Lung microvascular endothelial cell (primary cell): ENCODE results near the gene NACC2. TPM values are rescaled to one million over a fixed set of nuclear protein-coding genes. Genes with fewer than 3 reads are reported as not detected.
"Not testable (repeated sequence)": the region's sequence is repeated elsewhere in the genome, so short reads cannot be mapped to it uniquely, and the experiment has no call there.

Experiments
- DNase-seq, 2 donors: peaks; one replicate each; pipeline versions ENCODE4 v3.0.0 to v3.0.0-alpha.2; 2010; ENCODE audit warnings: low read depth in 2 of 2
- total RNA-seq: library from RNA; depleted of rRNA; stranded (reverse); fragments of >200 nt; gene quantifications from 2 replicates; pipeline ENCODE4 v1.2.1, GENCODE V29; 2014

NACC2 gene
- total RNA-seq, 1 donor from 2014 or later = 10.9 TPM

- DNase-seq = no peak
These were observed 13.1 kb downstream of the NACC2 start for GRCh38 chr9:136081826-136082495.

- DNase-seq = no peak
These were observed 13.8 kb downstream of the NACC2 start for GRCh38 chr9:136081113-136081825.

GRCh38 chr9:136080716-136081112 lies 14.4 kb downstream of the NACC2 start:
- no peak for DNase-seq

- no peak for DNase-seq
These were observed 15.2 kb downstream of the NACC2 start for GRCh38 chr9:136079916-136080246.

- no peak for DNase-seq
These were observed 15.7 kb downstream of the NACC2 start for GRCh38 chr9:136079211-136079915.

- no peak for DNase-seq
These were observed 16.5 kb downstream of the NACC2 start for GRCh38 chr9:136078498-136079011.

GRCh38 chr9:136078024-136078423 lies 17.1 kb downstream of the NACC2 start:
- DNase-seq = no peak

- no peak for DNase-seq
These were observed 17.6 kb downstream of the NACC2 start for GRCh38 chr9:136077491-136077890.

- DNase-seq = no peak
These were observed 19.0 kb downstream of the NACC2 start for GRCh38 chr9:136075881-136076678.

- DNase-seq = no peak
These were observed 19.8 kb downstream of the NACC2 start for GRCh38 chr9:136075134-136075841.

GRCh38 chr9:136074706-136075105 lies 20.4 kb downstream of the NACC2 start:
- no peak for DNase-seq

GRCh38 chr9:136062657-136063439 lies 32.2 kb downstream of the NACC2 start:
- DNase-seq = no peak

GRCh38 chr9:136061916-136062315 lies 33.2 kb downstream of the NACC2 start:
- DNase-seq = not testable (repeated sequence)

- no peak for DNase-seq
These were observed 33.7 kb downstream of the NACC2 start for GRCh38 chr9:136061405-136061804.

GRCh38 chr9:136060671-136061371 lies 34.3 kb downstream of the NACC2 start:
- DNase-seq = no peak

- DNase-seq = no peak
These were observed 35.0 kb downstream of the NACC2 start for GRCh38 chr9:136059851-136060670.

- DNase-seq = no peak
These were observed 35.7 kb downstream of the NACC2 start for GRCh38 chr9:136059321-136059791.

- no peak for DNase-seq
These were observed 36.2 kb downstream of the NACC2 start for GRCh38 chr9:136058801-136059302.
